Muscle of leg (tissue), 11 donors: ENCODE results near the gene QPRT. TPM values are rescaled to one million over a fixed set of nuclear protein-coding genes. Genes with fewer than 3 reads are reported as not detected.
"Not testable (repeated sequence)": the region's sequence is repeated elsewhere in the genome, so short reads cannot be mapped to it uniquely, and the experiment has no call there.

ENCODE experiments used
- DNase-seq: peaks from one replicate; pipeline ENCODE4 v3.0.0; 2013
- H3K27ac ChIP-seq: one replicate; pipeline ENCODE4 v1.5.1; 2013; ENCODE audit warnings: mild to moderate bottlenecking, low read length, control low read depth
- H3K27me3 ChIP-seq: one replicate; pipeline ENCODE4 v1.6.1; 2013; ENCODE audit warnings: low read length; ENCODE audit not compliant: control insufficient read depth, insufficient read depth
- H3K36me3 ChIP-seq: one replicate; pipeline ENCODE4 v1.6.1; 2013; ENCODE audit warnings: low read length; ENCODE audit not compliant: control insufficient read depth, insufficient read depth
- H3K4me1 ChIP-seq: one replicate; pipeline ENCODE4 v1.6.1; 2013; ENCODE audit warnings: low read length; ENCODE audit not compliant: control insufficient read depth, insufficient read depth
- H3K4me3 ChIP-seq: one replicate; pipeline ENCODE4 v1.5.1; 2013; ENCODE audit warnings: low read length, control low read depth
- H3K9me3 ChIP-seq: replicated peaks from 2 replicates; pipeline ENCODE4 v1.6.1; 2013; ENCODE audit warnings: low read depth, low read length; ENCODE audit not compliant: control insufficient read depth
- WGBS: methylation state at CpG from one replicate; pipeline ENCODE4 v1.1.5; 2013; ENCODE audit warnings: missing lambda C conversion rate; ENCODE audit not compliant: insufficient coverage; 5-methylcytosine and 5-hydroxymethylcytosine counted together
- polyA plus RNA-seq, 8 donors: library from polyadenylated mRNA; unstranded; fragments of 120-200 nt; gene quantifications; one replicate each; pipeline versions ENCODE4 v1.2.1 to v1.2.3, GENCODE V29; 2013; ENCODE audit warnings: inconsistent platforms in 1 of 8, low replicate concordance in 1 of 8; ENCODE audit not compliant: insufficient read length in 8 of 8, insufficient read depth in 1 of 8
- total RNA-seq: library from RNA; stranded (reverse); fragments of 120-200 nt; gene quantifications from one replicate; pipeline ENCODE4 v1.2.4, GENCODE V29; 2013

Gene QPRT
- total and polyA plus RNA-seq, 9 donors, result 57.1 to 97.7 (median 66.7) TPM

DNA sequence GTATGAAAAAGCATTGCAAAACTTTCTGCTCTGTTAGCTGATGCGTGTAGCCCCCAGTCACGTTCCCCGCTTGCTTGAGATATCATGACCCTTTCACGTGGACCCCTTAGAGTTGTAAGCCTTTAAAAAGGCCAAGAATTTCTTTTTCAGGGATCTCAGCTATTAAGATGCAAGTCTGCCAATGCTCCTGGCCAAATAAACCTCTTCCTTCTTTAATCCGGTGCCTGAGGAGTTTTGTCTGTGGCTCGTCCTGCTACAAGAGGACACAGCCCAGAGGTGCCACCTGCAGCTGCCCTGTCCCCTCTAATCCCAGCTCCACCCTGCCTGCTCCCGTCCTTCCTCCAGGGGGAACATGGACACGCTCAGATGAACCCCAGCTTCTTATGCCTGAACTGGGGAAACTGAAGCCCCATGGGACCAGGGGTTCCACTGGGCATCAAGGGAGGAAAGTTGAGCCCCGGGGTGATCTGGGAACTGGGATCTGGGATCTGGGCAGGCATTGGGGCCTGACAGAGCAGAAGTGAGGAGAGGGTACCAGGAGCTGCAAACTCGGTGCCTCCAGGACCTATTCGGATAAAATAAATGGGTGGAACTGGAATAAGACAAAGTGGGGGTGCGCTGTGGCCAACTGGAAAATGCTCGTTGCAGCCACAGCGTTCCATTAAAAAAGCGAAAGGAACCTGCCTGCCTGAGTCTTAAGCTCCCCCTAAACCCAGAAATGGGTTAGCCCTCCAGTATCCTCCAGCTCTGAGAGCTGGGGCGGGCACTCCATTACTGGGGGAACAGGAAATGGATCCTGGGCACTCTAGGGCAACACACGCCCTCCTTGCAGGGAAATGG lies 19.7 kb downstream of the QPRT start:
- no peak for DNase-seq
- H3K27me3 ChIP-seq, result no peaks in the 10 kb centered on the region
- 89% methylated on average over 17 of the region's 17 CpGs for WGBS
- peaks cover 16% of the 10 kb centered on the region for H3K4me1 ChIP-seq
- H3K36me3 ChIP-seq, result peaks cover 17% of the 10 kb centered on the region
- no peak overlapping the region for H3K4me3 ChIP-seq
- H3K27ac ChIP-seq, result no peak overlapping the region
- H3K9me3 ChIP-seq, result peaks cover 3% of the 10 kb centered on the region

- 74% methylated on average over 5 of the region's 11 CpGs for WGBS
- no peak for DNase-seq
- H3K4me3 ChIP-seq, result no peak overlapping the region
- no peak overlapping the region for H3K27ac ChIP-seq
- no peaks in the 10 kb centered on the region for H3K27me3 ChIP-seq
- H3K4me1 ChIP-seq, result peaks cover 9% of the 10 kb centered on the region
- peaks cover 3% of the 10 kb centered on the region for H3K9me3 ChIP-seq
- H3K36me3 ChIP-seq, result peaks cover 17% of the 10 kb centered on the region
Observed at GRCh38 chr16:29699324-29700219, 20.6 kb downstream of the QPRT start.

DNA sequence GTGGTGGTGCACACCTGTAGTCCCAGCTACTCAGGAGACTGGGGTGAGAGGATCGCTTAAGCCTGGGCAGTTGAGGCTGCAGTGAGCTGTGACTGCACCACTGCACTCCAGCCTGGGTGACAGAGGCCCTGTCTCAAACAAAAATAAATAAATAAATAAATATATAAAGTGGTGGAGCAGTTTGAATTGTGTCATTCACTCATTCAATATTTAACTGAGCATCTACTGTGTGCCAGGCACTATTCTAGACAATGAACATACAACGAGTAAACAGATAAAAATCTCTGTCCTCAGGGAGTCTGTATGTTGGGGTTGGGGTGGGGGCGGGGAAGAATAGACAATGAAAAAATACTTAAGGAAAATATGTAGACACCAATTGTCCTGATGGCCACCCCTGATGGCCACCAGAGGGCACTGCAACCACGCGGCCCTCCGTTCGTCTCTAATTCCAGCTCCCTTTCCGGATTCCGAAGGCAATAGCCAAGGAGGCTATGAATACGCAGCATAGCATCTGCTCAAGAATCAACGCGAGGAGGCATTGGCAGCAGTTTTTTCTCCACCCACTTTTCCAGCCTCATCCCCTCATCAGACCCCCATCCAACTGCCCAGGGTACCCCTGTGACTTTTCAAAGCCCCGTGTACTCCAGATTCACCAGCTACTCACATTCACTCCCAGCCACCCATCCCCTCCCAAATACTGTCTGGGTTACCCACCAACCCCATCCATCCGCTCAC lies 21.4 kb downstream of the QPRT start:
- Histone ChIP-seq H3K9me3 (peaks cover 3% of the 10 kb centered on the region), H3K27me3 (no peaks in the 10 kb centered on the region), H3K4me3 (no peak overlapping the region), H3K36me3 (peaks cover 17% of the 10 kb centered on the region), H3K4me1 (peaks cover 2% of the 10 kb centered on the region), H3K27ac (no peak overlapping the region)
- DNase-seq, result peak; percentile 78
- WGBS, result 4% methylated on average over 10 of the region's 14 CpGs

DNA sequence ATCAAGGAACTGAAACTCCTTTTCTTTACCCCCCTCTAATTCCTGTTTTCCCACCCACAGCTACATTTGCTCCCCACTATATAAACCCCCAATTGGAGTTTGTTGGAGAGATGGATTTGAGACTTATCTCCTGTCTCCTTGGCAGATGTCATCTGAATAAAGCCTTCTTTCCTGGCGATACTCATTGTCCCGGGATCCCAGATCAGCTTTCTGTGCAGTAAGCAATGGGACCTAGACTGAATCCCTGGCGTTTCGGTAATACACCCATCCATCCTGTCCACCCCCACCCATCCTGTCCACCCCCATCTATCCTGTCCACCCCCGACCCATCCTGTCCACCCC lies 22.2 kb downstream of the QPRT start:
- WGBS, result 70% methylated on average over 2 of the region's 5 CpGs
- Histone ChIP-seq H3K27me3 (no peaks in the 10 kb centered on the region), H3K36me3 (peaks cover 14% of the 10 kb centered on the region), H3K27ac (no peak overlapping the region), H3K4me3 (no peak overlapping the region), H3K4me1 (peaks cover 2% of the 10 kb centered on the region), H3K9me3 (peaks cover 3% of the 10 kb centered on the region)
- no peak for DNase-seq

GRCh38 chr16:29702269-29702668 lies 23.3 kb downstream of the QPRT start:
- Histone ChIP-seq H3K27me3 (no peaks in the 10 kb centered on the region), H3K27ac (no peak overlapping the region), H3K4me1 (peaks cover 2% of the 10 kb centered on the region), H3K4me3 (no peak overlapping the region), H3K9me3 (peaks cover 3% of the 10 kb centered on the region), H3K36me3 (peaks cover 5% of the 10 kb centered on the region)
- WGBS, result 53% methylated on average over 12 of the region's 13 CpGs
- DNase-seq, result no peak

GRCh38 chr16:29705030-29705429 lies 26.1 kb downstream of the QPRT start:
- no peak overlapping the region for H3K27ac ChIP-seq
- no CpG with 5 or more reads among the region's 2 CpGs for WGBS
- no peaks in the 10 kb centered on the region for H3K9me3 ChIP-seq
- no peaks in the 10 kb centered on the region for H3K27me3 ChIP-seq
- no peak overlapping the region for H3K4me3 ChIP-seq
- H3K4me1 ChIP-seq, result peaks cover 2% of the 10 kb centered on the region
- no peak for DNase-seq
- H3K36me3 ChIP-seq, result no peaks in the 10 kb centered on the region

- DNase-seq, H3K9me3 ChIP-seq, H3K27ac ChIP-seq, H3K4me3 ChIP-seq, H3K4me1 ChIP-seq, H3K27me3 ChIP-seq, H3K36me3 ChIP-seq: not testable (repeated sequence)
- no CpG with 5 or more reads among the region's 1 CpG for WGBS
Observed at GRCh38 chr16:29707160-29707559, 28.2 kb downstream of the QPRT start.

GRCh38 chr16:29708917-29709600 lies 30.1 kb downstream of the QPRT start:
- Histone ChIP-seq H3K27me3 (no peaks in the 10 kb centered on the region), H3K4me3 (no peak overlapping the region), H3K4me1 (no peaks in the 10 kb centered on the region), H3K27ac (no peak overlapping the region), H3K9me3 (no peaks in the 10 kb centered on the region), H3K36me3 (no peaks in the 10 kb centered on the region)
- WGBS, result 45% methylated on average over 4 of the region's 16 CpGs
- DNase-seq, result no peak

DNA sequence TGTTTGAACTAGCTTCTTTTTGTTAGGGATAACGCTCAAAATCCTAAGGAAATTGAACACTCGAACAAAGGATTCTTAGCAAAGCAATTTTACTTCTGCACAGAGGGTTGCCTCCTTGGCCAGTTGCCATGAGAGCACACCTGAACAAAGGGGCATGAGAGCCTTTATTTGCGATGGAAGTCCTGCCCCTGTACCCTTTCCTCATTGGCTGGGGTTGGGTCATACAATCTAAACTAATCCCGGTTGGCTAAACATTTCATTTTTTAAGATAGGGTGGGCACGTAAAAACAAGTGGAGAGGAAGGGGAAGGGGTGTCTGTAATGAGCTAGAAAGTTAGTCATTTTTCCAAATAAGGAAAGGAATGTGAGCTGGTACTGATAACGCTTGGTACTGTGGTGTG lies 30.7 kb downstream of the QPRT start:
- H3K9me3 ChIP-seq, H3K27ac ChIP-seq, H3K4me3 ChIP-seq, DNase-seq, H3K4me1 ChIP-seq, H3K27me3 ChIP-seq, H3K36me3 ChIP-seq: not testable (repeated sequence)
- WGBS, result 52% methylated on average over 6 of the region's 6 CpGs
